Right renal cortex interstitium (tissue), 3 donors: Measurements from ENCODE around the gene CUL3. TPM values are rescaled to one million over a fixed set of nuclear protein-coding genes. Genes with fewer than 3 reads are reported as not detected.

Experiments used
- DNase-seq, 3 donors: peaks; one replicate each; pipeline ENCODE4 v3.0.0-alpha.2; 2013; ENCODE audit warnings: low read depth in 3 of 3, low spot score in 2 of 3
- polyA plus RNA-seq, 3 donors: library from polyadenylated mRNA; unstranded; fragments of 120-200 nt; gene quantifications; one replicate each; pipeline ENCODE4 v1.2.1, GENCODE V29; 2013; ENCODE audit not compliant: insufficient read length in 3 of 3

Gene CUL3
- polyA plus RNA-seq, 3 donors: 138 to 141 (median 139) TPM

DNA sequence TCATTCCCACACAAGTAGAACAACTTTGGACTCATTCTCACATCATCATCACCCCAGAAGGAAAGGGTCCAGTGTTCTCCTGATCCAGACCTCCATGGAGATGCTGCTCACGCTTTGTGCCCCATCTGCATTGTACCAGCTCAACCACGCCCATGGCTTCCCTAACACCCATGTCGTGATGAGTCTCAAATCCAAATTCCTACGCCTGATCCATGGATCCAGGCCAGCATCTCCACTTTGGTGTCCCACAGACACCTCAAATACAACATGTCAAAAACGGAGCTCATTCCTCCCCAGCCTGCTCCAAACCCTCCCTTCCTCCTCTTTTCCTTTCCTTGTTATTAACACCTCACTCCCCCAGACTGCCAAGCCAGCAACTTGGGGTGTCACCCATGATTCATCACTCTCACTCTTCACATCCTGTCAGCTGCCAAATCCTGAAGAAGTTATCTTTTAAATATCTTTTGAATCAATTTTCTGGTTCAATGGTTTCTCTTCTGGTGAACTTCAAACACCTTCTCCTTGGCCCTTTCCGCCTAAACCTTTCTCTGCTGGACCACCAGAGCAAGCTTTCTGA lies 153.1 kb downstream of the CUL3 start:
- no peak for DNase-seq

DNA sequence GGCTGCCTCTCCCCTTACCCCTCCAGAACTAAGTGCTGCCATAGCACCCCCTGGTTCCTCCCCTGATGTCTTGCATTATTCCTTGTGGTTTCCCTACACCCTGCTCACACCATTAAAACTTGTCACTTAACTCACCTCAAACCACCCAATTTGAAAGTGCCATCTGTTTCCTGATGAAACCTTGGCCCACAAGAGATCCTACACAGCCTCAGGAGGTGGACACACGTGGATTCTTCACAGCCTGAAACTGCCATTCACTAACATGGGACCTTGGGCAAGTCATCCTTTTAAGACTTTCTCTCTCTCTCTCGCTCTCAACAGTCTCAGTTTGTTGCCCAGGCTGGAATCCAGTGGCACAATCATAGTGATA lies 155.7 kb downstream of the CUL3 start:
- DNase-seq: no peak

DNA sequence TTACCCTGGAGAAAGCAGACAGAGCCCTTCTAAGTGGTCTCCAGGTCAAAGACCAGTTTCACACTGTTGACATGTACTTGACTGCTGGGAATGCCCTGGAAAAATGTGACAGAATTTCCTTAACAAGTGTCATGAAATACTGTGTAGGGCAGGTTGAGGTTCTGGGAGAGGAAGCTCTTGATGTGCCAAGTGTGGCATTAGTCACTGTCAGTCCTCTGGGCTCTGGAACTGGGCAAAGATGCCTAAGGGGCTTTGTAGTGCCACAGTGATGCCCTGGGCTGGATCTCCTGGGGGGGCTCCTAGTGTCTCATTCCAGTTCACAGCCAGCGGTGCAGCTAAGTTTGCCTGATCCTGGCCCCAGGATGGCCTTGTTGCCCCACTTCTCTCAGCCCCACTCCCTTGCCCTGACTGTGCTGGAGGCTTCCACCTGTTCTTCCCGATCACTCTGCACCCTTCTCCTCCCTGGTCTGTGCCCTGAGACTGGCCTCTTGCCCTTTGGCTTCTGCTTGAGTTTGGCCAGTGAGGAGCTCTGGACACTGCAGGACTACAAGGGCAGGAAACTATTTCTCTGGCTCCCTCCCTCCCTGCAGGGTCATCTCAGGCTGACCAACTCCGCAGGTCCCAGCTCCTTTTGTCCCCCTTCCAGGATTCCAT lies 156.2 kb downstream of the CUL3 start:
- no peak for DNase-seq

DNA sequence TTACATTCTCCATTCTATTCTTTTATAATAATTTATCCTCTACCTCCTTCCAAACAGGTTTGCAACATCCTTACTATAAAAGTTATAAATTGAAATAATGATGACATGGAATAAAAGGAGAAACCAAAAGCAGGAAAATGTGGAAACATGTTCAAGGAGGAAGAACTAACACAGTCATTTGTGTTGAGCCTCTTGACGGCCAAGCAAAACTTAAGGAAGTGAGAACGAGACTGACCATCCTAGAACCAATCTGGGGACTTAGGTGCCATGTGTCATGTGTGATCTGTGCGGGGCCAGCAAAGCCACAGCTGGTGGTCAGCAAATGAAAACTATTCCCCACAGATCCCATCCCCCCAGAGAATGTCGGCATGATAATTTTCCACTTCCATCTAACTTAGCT lies 157.7 kb downstream of the CUL3 start:
- no peak for DNase-seq

DNA sequence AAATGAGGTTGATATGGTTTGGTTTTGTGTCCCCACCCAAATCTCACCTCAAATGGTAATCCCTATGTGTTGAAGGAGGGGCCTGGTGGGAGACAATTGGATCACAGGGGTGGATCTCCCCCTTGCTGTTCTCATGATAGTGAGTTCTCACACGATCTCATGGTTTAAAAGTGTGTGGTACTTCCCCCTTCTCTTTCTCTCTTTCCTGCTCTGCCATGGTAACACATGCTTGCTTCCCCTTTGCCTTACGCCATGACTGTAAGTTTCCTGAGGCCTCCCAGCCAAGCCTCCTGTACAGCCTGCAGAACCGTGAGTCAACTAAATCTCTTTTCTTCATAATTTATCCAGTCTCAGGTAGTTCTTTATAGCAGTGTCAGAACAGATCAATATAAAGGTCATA lies 158.5 kb downstream of the CUL3 start:
- no peak for DNase-seq

DNA sequence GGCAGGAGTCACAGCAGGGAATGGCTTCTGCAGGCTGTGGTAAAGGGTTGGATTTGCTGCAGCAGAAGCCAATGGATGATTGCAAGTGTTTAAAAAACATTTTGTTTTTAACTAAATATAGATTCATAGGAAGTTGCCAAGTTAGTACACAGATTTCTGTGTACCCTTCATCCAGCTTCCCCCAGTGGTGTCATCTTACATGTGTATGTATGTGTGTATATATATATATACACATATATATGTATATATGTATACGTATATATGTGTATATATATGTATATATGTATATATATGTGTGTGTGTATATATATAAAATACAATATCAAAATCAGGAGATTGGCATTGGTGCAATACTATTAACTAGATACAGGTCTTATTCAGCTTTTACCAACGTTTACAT lies 164.1 kb downstream of the CUL3 start:
- DNase-seq: no peak

Other genes with a start within 250 kb of the CUL3 start
- gene FAM124B, start 183.3 kb downstream of the CUL3 start, polyA plus RNA-seq: 1 to 10 TPM; 2.3 to 2.7 (median 2.4) TPM
- not detected for gene CCDC195, start 131.0 kb upstream of the CUL3 start, polyA plus RNA-seq